Bronchial smooth muscle cell (primary cell): ENCODE results near the gene RPL22. TPM values are rescaled to one million over a fixed set of nuclear protein-coding genes. Genes with fewer than 3 reads are reported as not detected.

Experiments
- total RNA-seq: library from RNA; depleted of rRNA; stranded (reverse); fragments of >200 nt; gene quantifications from 2 replicates; pipeline ENCODE4 v1.2.1, GENCODE V29; 2014

The RPL22 gene
- total RNA-seq, result 148 and 175 TPM in 2 replicates

DNA sequence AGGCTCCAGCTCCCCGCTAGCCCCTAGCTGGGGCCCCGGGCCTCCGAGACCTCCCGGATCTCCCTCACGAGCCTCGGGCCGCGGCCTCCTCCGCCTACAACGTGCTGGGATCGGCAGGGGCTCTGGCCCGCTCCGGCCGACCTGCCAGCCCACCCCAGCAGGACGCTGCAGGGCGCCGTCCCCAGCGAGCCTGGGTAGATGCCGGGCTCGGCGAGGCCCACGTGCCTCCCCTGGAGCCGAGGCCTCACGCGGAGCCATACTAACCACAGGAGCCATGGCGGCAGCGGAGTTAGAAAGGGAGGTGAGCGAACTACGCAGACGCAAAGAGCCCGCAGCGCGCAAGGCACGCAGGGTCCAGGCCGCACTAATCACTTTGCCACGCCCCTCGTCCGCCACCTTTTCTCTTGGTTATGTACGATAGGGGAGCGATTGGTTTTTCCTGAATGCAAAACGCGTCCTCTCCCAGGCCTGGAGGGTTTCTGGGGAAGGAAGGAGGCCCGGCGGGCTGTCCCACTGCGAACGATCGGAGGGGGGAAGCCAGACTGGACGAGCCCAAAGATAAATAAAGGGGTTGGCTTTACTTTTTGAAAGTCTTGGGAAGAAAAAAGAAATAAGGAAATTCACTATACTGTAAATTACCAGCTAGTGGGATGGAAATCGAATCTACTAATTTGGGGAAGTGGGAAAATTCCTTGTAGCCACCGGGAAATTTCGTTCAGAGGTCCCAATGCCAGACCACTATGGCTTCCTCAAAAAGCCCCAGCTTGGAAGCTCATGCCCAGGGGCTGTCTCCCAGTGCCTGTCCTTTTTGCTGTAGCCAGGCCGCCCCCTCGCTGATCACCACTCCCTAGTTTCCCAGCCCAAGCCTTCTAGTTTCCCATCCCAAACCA is at the start of gene RPL22:
Gene RPL22 (minus strand): TSS at position 298 of the 890 bp plus-strand sequence. CDS start 22 bp downstream, at position 276.

DNA sequence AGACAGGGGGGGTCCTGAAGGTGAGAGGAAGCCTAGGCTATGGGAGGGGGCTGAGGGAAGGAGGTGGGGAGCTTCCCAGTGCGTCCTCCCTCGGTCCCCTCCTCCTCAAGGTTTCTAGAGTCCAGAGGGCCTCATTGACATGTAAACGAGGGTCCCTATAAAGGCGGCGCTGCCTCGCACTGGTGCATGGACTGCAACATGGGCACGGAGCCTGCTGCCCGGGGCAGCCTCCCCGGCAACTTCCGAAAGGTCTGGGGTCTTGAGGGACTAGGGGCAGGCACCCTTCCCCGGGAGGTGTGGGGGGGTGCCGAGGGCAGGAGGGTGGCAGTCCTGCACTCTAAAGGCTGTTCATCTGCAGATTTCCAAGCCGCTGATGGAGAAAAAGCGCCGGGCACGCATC is 44.6 kb upstream of the RPL22 start, which contains the start of gene HES3:
Gene HES3 (plus strand): TSS at position 187 of the 400 bp plus-strand sequence. CDS start 187 bp downstream, at position 374.

GRCh38 chr1:6205849-6206519 is 6.6 kb upstream of the RPL22 start, which contains the start of gene RNF207:
RNF207 (plus strand) TSS chr1:6206119; CDS start chr1:6206536, 417 bp downstream.

GRCh38 chr1:6180268-6180706 is 19.1 kb downstream of the RPL22 start, which contains the start of gene CHD5:
CHD5 (minus strand) TSS chr1:6180321; CDS start chr1:6180023, 298 bp downstream.

Other genes with a start within 250 kb of the RPL22 start
- 3.9 TPM in 2 replicates for gene NPHP4, start 207.2 kb downstream of the RPL22 start, total RNA-seq
- gene KCNAB2, start 153.7 kb downstream of the RPL22 start, total RNA-seq, result 3.9 and 5.8 TPM in 2 replicates
- gene CHD5, start 19.3 kb downstream of the RPL22 start, total RNA-seq, result under 0.01 and 0.16 TPM in 2 replicates
- 10.1 and 17.1 TPM in 2 replicates for gene RNF207, start 6.5 kb upstream of the RPL22 start, total RNA-seq
- gene ICMT, start 36.4 kb upstream of the RPL22 start, total RNA-seq, result 44.0 and 49.6 TPM in 2 replicates
- not detected in 2 replicates for gene HES3, start 44.6 kb upstream of the RPL22 start, total RNA-seq
- gene GPR153, start 61.5 kb upstream of the RPL22 start, total RNA-seq, result 6.6 and 11.3 TPM in 2 replicates
- 15.9 and 26.6 TPM in 2 replicates for gene ACOT7, start 194.2 kb upstream of the RPL22 start, total RNA-seq
- gene HES2, start 220.3 kb upstream of the RPL22 start, total RNA-seq, result 0.09 and 0.16 TPM in 2 replicates
- 0.17 TPM in 1 of 2 replicates, not detected in the other for gene ESPN, start 225.2 kb upstream of the RPL22 start, total RNA-seq